Transverse colon (tissue), 4 donors: ENCODE data around the gene OBSL1. TPM values are rescaled to one million over a fixed set of nuclear protein-coding genes. Genes with fewer than 3 reads are reported as not detected.

Experiments
- DNase-seq: peaks from one replicate; pipeline ENCODE4 v3.0.0-alpha.2; 2019
- H3K27ac ChIP-seq, 4 donors: fragments of 200-600 bp; sonication (generic); 2 replicates each; pipeline ENCODE4 v1.5.1; 2016 to 2018; ENCODE audit warnings: inconsistent platforms in 4 of 4
- H3K27me3 ChIP-seq: fragments of 200-600 bp; sonication (generic); 2 replicates; pipeline ENCODE4 v1.5.1; 2017; ENCODE audit warnings: inconsistent platforms
- H3K36me3 ChIP-seq, 4 donors: fragments of 200-600 bp; sonication (generic); 2 replicates each; pipeline ENCODE4 v1.5.1; 2017 to 2019; ENCODE audit warnings: inconsistent platforms in 4 of 4
- H3K4me1 ChIP-seq, 4 donors: fragments of 200-600 bp; sonication (generic); 2 replicates each; pipeline ENCODE4 v1.5.1; 2017 to 2020; ENCODE audit warnings: inconsistent platforms in 4 of 4
- H3K4me3 ChIP-seq, 4 donors: fragments of 200-600 bp; sonication (generic); 1 replicate in 1 of 4; 2 replicates in 3 of 4; pipeline versions ENCODE4 v1.5.1 to v1.6.1; 2017 to 2019; ENCODE audit warnings: inconsistent platforms in 4 of 4
- H3K9me3 ChIP-seq, 2 donors: fragments of 200-600 bp; sonication (generic); 2 replicates each; pipeline ENCODE4 v1.5.1; 2017 to 2019; ENCODE audit warnings: inconsistent platforms in 2 of 2
- CTCF ChIP-seq, 5 experiments: fragments of 200-600 bp in 3 of 5; fragments of 450-650 bp in 2 of 5; sonication (generic) in 3 of 5; IDR thresholded peaks; 1 replicate in 2 of 5; 2 replicates in 3 of 5; pipeline ENCODE4 v1.5.1; 2016 to 2017; ENCODE audit warnings: antibody characterized with exemption in 5 of 5, inconsistent platforms in 3 of 5, mild to moderate bottlenecking in 2 of 5, moderate library complexity in 1 of 5
- EP300 ChIP-seq: sonication (generic); formaldehyde crosslinking; IDR thresholded peaks from one replicate; pipeline ENCODE4 v1.6.1; 2017; ENCODE audit warnings: antibody characterized with exemption, low read depth
- POLR2A ChIP-seq: fragments of 450-650 bp; IDR thresholded peaks from one replicate; pipeline ENCODE4 v1.6.1; 2016; ENCODE audit warnings: antibody characterized with exemption, mild to moderate bottlenecking, moderate library complexity
- POLR2AphosphoS5 ChIP-seq, 3 donors: sonication (generic); formaldehyde crosslinking; IDR thresholded peaks; one replicate each; pipeline ENCODE4 v1.6.1; 2016; ENCODE audit warnings: antibody characterized with exemption in 3 of 3
- WGBS, 2 donors: methylation state at CpG; one replicate each; pipeline ENCODE4 v1.1.5; 2018; ENCODE audit warnings: low coverage in 1 of 2; 5-methylcytosine and 5-hydroxymethylcytosine counted together
- in situ Hi-C, 4 donors: fragments of 200-750 bp; cut with MboI; loops; one replicate each; pipeline versions ENCODE4 v1.15.0 to v1.15.1; 2017; ENCODE audit warnings: low sequenced_read_pairs in 3 of 4, low pct_ligation_motif_present in 1 of 4, low pct_unique_long_range_greater_than_20kb in 1 of 4
- intact Hi-C: fragments of 100-400 bp; cut with DNase I; formaldehyde crosslinking; loops from one replicate; pipeline ENCODE4 v1.15.1; 2023; ENCODE audit warnings: low total_unique reads
- total RNA-seq, 4 donors: library from RNA; depleted of rRNA; stranded (reverse); fragments of >200 nt; gene quantifications; one replicate each; pipeline ENCODE4 v1.1.0, GENCODE V29; 2016

Gene OBSL1
- total RNA-seq, 4 donors from 2014 or later, result 18.1 to 57.2 (median 19.0) TPM

- in situ Hi-C loops (no loop called here), intact Hi-C loops (no loop called here)
- H3K27ac ChIP-seq, result no peak overlapping the region
- no peak for DNase-seq
- H3K36me3 ChIP-seq, result no peaks in the 10 kb centered on the region
- TF ChIP-seq EP300 (no peak), POLR2A (no peak), POLR2AphosphoS5 (IDR thresholded peaks at IDR 0.05) (no peak), CTCF (IDR thresholded peaks at IDR 0.05) (no peak)
- H3K4me1 ChIP-seq, result peaks cover 0 to 5% (median 2%) of the 10 kb centered on the region in 4 donors
- no peaks in the 10 kb centered on the region for H3K9me3 ChIP-seq
- H3K4me3 ChIP-seq, result no peak overlapping the region
- H3K27me3 ChIP-seq, result no peaks in the 10 kb centered on the region
- 87% methylated on average over 20 of the region's 20 CpGs; no CpG with 5 or more reads in 1 of the 2 donors for WGBS, 2 donors
These were observed 7.9 kb downstream of the OBSL1 start for GRCh38 chr2:219563271-219563928.

GRCh38 chr2:219562049-219563020, 9.0 kb downstream of the OBSL1 start:
- Histone ChIP-seq H3K27ac (no peak overlapping the region), H3K9me3 (no peaks in the 10 kb centered on the region), H3K27me3 (no peaks in the 10 kb centered on the region), H3K4me1 (peaks cover 0 to 5% (median 2%) of the 10 kb centered on the region in 4 donors), H3K36me3 (no peaks in the 10 kb centered on the region), H3K4me3 (no peak overlapping the region)
- DNase-seq, result no peak
- in situ Hi-C loops, result no loop called here
- intact Hi-C loops, result no loop called here
- no peak for TF ChIP-seq POLR2A
- TF ChIP-seq EP300, result no peak
- no peak for TF ChIP-seq POLR2AphosphoS5 (IDR thresholded peaks at IDR 0.05)
- TF ChIP-seq CTCF (IDR thresholded peaks at IDR 0.05), result no peak
- 83% methylated on average over 24 of the region's 35 CpGs; no CpG with 5 or more reads in 1 of the 2 donors for WGBS, 2 donors

- H3K4me3 ChIP-seq, result no peak overlapping the region
- DNase-seq, result no peak
- H3K36me3 ChIP-seq, result no peaks in the 10 kb centered on the region
- H3K27me3 ChIP-seq, result no peaks in the 10 kb centered on the region
- in situ Hi-C loops (no loop called here), intact Hi-C loops (no loop called here)
- peaks cover 0 to 5% (median 2%) of the 10 kb centered on the region in 4 donors for H3K4me1 ChIP-seq
- WGBS, 2 donors, result 84 to 100% methylated on average over 1 to 24 of the region's 24 CpGs
- H3K9me3 ChIP-seq, result no peaks in the 10 kb centered on the region
- no peak overlapping the region for H3K27ac ChIP-seq
- TF ChIP-seq CTCF (IDR thresholded peaks at IDR 0.05), result no peak
- TF ChIP-seq POLR2A, result no peak
- TF ChIP-seq POLR2AphosphoS5 (IDR thresholded peaks at IDR 0.05), result no peak
- TF ChIP-seq EP300, result no peak
These were observed 9.9 kb downstream of the OBSL1 start for GRCh38 chr2:219561179-219562048.

- no peaks in the 10 kb centered on the region for H3K27me3 ChIP-seq
- in situ Hi-C loops (no loop called here), intact Hi-C loops (no loop called here)
- DNase-seq, result no peak
- H3K4me3 ChIP-seq, result no peak overlapping the region
- H3K36me3 ChIP-seq, result no peaks in the 10 kb centered on the region
- no peak for TF ChIP-seq POLR2A
- TF ChIP-seq CTCF (IDR thresholded peaks at IDR 0.05), result no peak
- TF ChIP-seq POLR2AphosphoS5 (IDR thresholded peaks at IDR 0.05), result no peak
- TF ChIP-seq EP300, result no peak
- no peaks in the 10 kb centered on the region for H3K9me3 ChIP-seq
- WGBS, 2 donors, result 67 to 86% methylated on average over 3 of the region's 3 CpGs
- no peak overlapping the region for H3K27ac ChIP-seq
- H3K4me1 ChIP-seq, result peaks cover 0 to 5% (median 2%) of the 10 kb centered on the region in 4 donors
These were observed 10.5 kb downstream of the OBSL1 start for GRCh38 chr2:219560893-219561178.
